Measurements from ENCODE around the gene XIST.

Gene XIST

DNA sequence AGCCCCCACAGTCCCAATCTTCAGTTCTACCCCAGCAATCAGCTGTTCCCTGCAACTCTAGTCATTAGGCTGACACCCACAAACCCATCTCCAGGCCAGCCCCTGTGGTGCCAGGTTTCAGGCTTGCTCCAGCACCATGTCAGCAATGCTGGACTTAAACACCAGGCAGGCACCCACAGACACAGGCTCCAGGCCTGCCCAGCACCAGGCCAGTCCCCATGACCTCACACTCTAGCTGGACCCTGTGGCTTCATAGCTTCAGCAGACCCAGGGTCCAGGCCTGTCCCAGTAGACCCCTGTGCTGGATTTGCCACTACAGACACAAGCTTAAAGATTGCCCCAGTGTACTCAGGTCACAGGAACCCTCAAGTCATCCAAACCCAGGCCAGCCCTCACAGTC is 10.8 kb upstream of the XIST start:
- TF ChIP-seq, protein P1, sequence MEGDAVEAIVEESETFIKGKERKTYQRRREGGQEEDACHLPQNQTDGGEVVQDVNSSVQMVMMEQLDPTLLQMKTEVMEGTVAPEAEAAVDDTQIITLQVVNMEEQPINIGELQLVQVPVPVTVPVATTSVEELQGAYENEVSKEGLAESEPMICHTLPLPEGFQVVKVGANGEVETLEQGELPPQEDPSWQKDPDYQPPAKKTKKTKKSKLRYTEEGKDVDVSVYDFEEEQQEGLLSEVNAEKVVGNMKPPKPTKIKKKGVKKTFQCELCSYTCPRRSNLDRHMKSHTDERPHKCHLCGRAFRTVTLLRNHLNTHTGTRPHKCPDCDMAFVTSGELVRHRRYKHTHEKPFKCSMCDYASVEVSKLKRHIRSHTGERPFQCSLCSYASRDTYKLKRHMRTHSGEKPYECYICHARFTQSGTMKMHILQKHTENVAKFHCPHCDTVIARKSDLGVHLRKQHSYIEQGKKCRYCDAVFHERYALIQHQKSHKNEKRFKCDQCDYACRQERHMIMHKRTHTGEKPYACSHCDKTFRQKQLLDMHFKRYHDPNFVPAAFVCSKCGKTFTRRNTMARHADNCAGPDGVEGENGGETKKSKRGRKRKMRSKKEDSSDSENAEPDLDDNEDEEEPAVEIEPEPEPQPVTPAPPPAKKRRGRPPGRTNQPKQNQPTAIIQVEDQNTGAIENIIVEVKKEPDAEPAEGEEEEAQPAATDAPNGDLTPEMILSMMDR (IDR thresholded peaks at IDR 0.05; ENCODE audit: borderline replicate concordance, insufficient read depth, low read depth, low read length): no peak
- H3K4me3 ChIP-seq (ENCODE audit: low read depth, low read length): no peak overlapping the region

DNA sequence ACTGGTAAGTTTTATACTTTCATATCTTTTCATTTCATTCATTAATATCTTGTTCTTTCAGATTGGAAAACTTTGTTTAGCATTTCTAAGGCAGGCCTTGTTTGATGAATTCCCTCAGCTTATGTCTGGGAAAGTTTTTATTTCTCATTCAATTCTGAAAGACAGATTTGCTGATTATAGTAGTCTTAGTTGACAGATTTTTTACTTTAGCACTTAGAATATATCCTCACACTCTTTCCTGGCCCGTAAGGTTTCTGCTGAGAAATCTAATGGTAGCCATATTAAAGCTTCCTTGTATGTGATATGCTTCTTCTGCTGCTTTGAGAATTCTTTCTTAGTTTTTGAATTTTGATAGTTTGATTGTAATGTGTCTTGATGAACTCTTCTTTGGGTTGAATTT is 7.1 kb upstream of the XIST start:
- TF ChIP-seq, protein P1 (IDR thresholded peaks at IDR 0.05; ENCODE audit: borderline replicate concordance, insufficient read depth, low read depth, low read length): no peak
- H3K4me3 ChIP-seq (ENCODE audit: low read depth, low read length): no peak overlapping the region

- no peak overlapping the region for H3K4me3 ChIP-seq (ENCODE audit: low read depth, low read length)
- TF ChIP-seq, protein P1 (IDR thresholded peaks at IDR 0.05; ENCODE audit: borderline replicate concordance, insufficient read depth, low read depth, low read length): peak; percentile 58
Observed at GRCh38 chrX:73855546-73855945, 3.0 kb upstream of the XIST start.

DNA sequence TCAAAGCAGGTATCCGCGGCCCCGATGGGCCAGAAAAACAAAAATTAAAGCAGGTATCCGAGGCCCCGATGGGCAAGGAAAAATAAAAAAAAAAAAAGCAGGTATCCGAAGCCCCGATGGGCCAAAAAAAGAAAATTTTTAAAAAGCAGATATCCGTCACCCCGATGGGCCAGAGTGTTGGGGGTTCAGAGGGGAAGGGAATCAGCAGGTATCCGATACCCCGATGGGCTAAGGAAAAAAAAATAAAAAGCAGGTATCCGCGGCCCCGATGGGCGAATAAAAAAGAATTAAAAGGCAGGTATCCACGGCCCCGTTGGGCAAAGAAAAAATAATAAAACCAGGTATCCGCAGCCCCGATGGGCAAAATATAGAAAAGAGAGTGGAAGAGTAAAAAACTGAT is 492 bp downstream of the XIST start:
- H3K4me3 ChIP-seq (ENCODE audit: low read depth, low read length): peak overlapping the region; percentile 69
- TF ChIP-seq, protein P1 (IDR thresholded peaks at IDR 0.05; ENCODE audit: borderline replicate concordance, insufficient read depth, low read depth, low read length): no peak

- peak overlapping the region; percentile 69 for H3K4me3 ChIP-seq (ENCODE audit: low read depth, low read length)
- TF ChIP-seq, protein P1 (IDR thresholded peaks at IDR 0.05; ENCODE audit: borderline replicate concordance, insufficient read depth, low read depth, low read length): no peak
Observed at GRCh38 chrX:73851014-73852009, 1.2 kb downstream of the XIST start.

DNA sequence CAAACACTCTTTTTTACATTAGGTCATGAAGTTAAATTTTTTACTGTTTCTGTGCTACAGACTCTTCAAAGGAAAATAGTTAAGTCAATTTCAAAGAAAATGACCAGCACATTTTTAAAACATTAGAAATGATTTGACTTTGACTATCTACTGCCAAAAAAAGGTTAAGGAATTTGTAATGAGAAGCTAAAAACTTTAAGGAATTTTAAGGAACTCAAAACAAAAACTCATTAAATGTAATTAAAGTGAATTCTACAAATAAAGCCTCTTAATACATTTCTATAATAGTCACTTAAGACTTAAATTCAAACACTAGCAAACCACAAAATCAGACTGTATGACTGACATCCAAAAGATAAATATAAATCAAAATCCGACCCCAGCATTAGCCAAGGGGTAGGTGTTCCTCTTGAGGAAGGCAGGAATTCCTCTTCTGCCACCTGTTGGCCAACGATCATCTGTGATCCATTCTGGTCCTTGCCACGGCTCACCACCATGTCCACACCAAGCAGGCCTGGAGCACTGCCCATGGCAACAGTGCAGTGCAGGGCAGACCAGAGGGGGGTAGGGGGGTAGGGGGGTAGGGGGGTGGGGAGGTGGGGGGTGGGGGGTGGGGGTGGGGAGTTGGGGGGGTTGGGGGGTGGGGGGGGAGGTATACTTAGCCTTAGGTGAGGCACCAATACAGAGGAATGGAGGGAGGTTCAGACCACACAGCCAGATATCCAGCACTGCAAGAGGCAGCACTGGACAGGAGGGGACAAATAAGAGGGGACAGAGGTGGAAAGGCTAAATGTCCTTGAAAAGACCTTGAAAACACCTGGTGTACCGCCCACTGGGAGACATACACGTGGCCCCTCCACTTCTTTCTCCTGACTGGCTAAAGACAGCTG is 2.1 kb downstream of the XIST start:
- peak overlapping the region; percentile 69 for H3K4me3 ChIP-seq (ENCODE audit: low read depth, low read length)
- TF ChIP-seq, protein P1 (IDR thresholded peaks at IDR 0.05; ENCODE audit: borderline replicate concordance, insufficient read depth, low read depth, low read length): peak; percentile 29; the same call in 1 of the 2 replicates
